GM21786 (cell line): ENCODE data around the gene TSC1.

Experiments
- ATAC-seq: cut with Tn5 transposase; IDR thresholded peaks from one replicate; pipeline ENCODE4 v1.9.1; 2021; ENCODE audit not compliant: unreplicated experiment

TSC1 gene

GRCh38 chr9:132892400-132892799 lies 52.0 kb downstream of the TSC1 start:
- no peak for ATAC-seq

GRCh38 chr9:132888151-132888550 lies 56.3 kb downstream of the TSC1 start:
- no peak for ATAC-seq

- ATAC-seq, result no peak
These were observed 57.0 kb downstream of the TSC1 start for GRCh38 chr9:132887181-132888120.

- ATAC-seq, result no peak
These were observed 58.1 kb downstream of the TSC1 start for GRCh38 chr9:132886334-132886725.

- no peak for ATAC-seq
These were observed 58.6 kb downstream of the TSC1 start for GRCh38 chr9:132885720-132886333.

- ATAC-seq, result no peak
These were observed 60.8 kb downstream of the TSC1 start for GRCh38 chr9:132883349-132884294.

- ATAC-seq, result no peak
These were observed 61.8 kb downstream of the TSC1 start for GRCh38 chr9:132882616-132883015.

GRCh38 chr9:132881826-132882225 lies 62.6 kb downstream of the TSC1 start:
- ATAC-seq, result no peak

- no peak for ATAC-seq
These were observed 64.1 kb downstream of the TSC1 start for GRCh38 chr9:132880324-132880661.

- no peak for ATAC-seq
These were observed 64.7 kb downstream of the TSC1 start for GRCh38 chr9:132879457-132880323.

- ATAC-seq, result no peak
These were observed 65.5 kb downstream of the TSC1 start, which contains the start of gene SPACA9 for GRCh38 chr9:132878695-132879456. Gene SPACA9, plus strand, starts transcription at chr9:132878898. Its CDS starts 5,050 bp downstream, at chr9:132883948.

GRCh38 chr9:132877824-132878694 lies 66.4 kb downstream of the TSC1 start, which contains the start of gene AK8:
Gene AK8, minus strand, starts transcription at chr9:132878284. Its CDS starts 29 bp downstream, at chr9:132878255.
- ATAC-seq, result peak; percentile 80

- no peak for ATAC-seq
These were observed 67.0 kb downstream of the TSC1 start for GRCh38 chr9:132877458-132877823.

GRCh38 chr9:132876849-132877248 lies 67.6 kb downstream of the TSC1 start:
- ATAC-seq, result no peak

GRCh38 chr9:132875159-132875558 lies 69.3 kb downstream of the TSC1 start:
- no peak for ATAC-seq

- ATAC-seq, result no peak
These were observed 71.0 kb downstream of the TSC1 start for GRCh38 chr9:132873403-132873802.

GRCh38 chr9:132869266-132869665 lies 75.2 kb downstream of the TSC1 start:
- ATAC-seq, result no peak

- no peak for ATAC-seq
These were observed 77.5 kb downstream of the TSC1 start for GRCh38 chr9:132866898-132867297.
